ENCODE results near the gene ADAMTS8. TPM values are rescaled to one million over a fixed set of nuclear protein-coding genes. Genes with fewer than 3 reads are reported as not detected.

Gene ADAMTS8
- total RNA-seq, 6 experiments from 2014 or later, result not detected

DNA sequence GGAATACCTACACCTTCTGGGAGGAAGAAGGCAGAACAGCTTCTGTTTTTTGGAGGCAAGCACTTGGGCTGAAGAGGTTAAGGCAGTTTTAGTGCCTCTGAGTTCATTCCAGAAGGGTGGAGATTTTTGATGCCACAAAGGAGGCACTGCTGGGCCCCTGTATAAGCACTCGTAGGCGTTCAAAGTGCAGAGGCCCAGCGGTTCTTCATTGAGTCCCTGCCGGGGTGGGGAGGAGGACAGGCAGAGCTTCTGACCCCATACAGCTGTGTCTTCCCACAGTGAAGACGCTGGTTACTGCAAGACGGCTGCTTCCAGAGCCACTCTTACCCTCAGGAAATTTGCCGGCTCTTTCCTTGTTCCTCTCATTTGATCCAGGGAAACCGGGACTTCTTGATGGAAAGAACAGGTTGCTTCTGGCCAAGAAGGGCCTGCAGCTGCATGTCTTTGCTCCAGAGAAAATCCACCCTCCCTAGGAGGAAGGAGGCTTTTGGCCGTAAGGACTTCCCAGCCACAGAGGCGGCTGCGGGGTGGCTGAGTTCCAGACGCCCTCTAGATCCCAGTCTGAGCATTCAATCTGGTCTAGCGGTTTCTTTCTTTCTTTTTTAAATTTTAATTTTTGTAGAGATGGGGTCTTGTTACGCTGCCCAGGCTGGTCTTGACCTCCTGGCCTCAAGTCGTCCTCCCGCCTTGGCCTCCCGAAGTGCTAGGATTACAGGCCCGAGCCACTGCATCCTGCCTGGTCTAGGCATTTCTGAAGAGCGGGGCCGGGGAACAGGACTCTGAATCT lies 29.4 kb upstream of the ADAMTS8 start:
- peaks cover 20% of the 10 kb centered on the region for H3K4me1 Mint-ChIP-seq (ENCODE audit: low read depth)
- no peaks in the 10 kb centered on the region for H3K36me3 Mint-ChIP-seq (ENCODE audit: low read depth)
- DNase-seq, result no peak
- no peak overlapping the region for H3K27ac Mint-ChIP-seq
- TF ChIP-seq, protein P1, sequence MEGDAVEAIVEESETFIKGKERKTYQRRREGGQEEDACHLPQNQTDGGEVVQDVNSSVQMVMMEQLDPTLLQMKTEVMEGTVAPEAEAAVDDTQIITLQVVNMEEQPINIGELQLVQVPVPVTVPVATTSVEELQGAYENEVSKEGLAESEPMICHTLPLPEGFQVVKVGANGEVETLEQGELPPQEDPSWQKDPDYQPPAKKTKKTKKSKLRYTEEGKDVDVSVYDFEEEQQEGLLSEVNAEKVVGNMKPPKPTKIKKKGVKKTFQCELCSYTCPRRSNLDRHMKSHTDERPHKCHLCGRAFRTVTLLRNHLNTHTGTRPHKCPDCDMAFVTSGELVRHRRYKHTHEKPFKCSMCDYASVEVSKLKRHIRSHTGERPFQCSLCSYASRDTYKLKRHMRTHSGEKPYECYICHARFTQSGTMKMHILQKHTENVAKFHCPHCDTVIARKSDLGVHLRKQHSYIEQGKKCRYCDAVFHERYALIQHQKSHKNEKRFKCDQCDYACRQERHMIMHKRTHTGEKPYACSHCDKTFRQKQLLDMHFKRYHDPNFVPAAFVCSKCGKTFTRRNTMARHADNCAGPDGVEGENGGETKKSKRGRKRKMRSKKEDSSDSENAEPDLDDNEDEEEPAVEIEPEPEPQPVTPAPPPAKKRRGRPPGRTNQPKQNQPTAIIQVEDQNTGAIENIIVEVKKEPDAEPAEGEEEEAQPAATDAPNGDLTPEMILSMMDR (IDR thresholded peaks at IDR 0.05), result no peak
- peaks cover 34% of the 10 kb centered on the region for H3K27me3 Mint-ChIP-seq (ENCODE audit: insufficient read depth)
- H3K9me3 Mint-ChIP-seq, result no peaks in the 10 kb centered on the region
- H3K4me3 Mint-ChIP-seq, result no peak overlapping the region

DNA sequence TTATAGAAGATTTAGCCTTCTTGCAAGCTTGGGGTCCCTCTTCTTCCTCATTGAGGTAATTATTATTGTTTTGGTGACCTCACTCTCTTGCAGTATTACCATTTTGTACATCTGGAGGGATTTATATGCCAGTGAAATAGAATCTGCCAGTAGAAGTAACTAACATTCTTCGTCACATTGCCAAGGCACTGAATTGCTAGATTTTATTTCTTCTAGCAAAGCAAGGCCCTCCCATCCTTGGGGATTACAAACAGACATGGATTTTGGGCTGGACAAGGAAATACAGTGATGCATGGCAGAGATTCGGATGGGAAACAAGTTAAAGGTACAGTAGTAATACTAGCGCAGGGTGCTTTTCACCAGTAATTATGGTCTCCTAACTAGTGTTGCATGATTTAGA lies 27.9 kb upstream of the ADAMTS8 start:
- H3K9me3 Mint-ChIP-seq, result no peaks in the 10 kb centered on the region
- no peak overlapping the region for H3K27ac Mint-ChIP-seq
- DNase-seq, result no peak
- H3K4me1 Mint-ChIP-seq (ENCODE audit: low read depth), result peaks cover 27% of the 10 kb centered on the region
- H3K27me3 Mint-ChIP-seq (ENCODE audit: insufficient read depth), result peaks cover 25% of the 10 kb centered on the region
- no peaks in the 10 kb centered on the region for H3K36me3 Mint-ChIP-seq (ENCODE audit: low read depth)
- TF ChIP-seq, protein P1 (IDR thresholded peaks at IDR 0.05), result no peak
- H3K4me3 Mint-ChIP-seq, result no peak overlapping the region

DNA sequence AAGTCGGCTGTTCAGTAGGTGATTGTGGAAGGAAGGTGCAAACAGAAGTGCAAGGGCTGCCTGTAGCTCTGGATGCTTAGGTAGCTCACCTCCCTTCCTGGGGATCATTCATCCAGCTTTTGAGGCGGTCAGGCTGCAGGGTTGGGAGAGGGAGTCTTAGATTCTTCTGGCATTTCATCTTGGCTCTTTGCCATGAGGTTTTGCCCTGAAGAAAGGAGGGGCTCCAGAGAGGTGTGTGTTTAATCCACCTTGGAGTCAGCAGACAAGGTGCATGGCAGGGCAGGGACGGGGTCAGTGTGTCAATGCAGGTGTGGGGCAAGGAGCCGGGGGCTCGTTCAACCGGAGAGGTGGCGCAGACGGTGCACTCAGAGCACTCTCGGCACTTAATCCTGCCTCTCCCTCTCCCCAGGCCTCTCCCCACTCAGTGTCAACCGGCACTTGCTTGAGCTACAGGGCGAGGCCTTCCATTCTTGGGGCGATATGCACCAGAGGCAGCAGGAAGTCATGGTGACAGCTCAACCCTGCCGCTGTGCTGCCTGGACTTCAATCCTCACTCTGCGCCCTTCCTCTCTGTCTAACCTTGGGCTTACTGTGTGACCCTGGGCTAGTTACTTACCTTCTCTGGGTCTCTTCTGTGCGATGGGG lies 27.2 kb upstream of the ADAMTS8 start:
- Mint-ChIP-seq H3K27me3 (ENCODE audit: insufficient read depth) (peaks cover 25% of the 10 kb centered on the region), H3K27ac (no peak overlapping the region), H3K9me3 (no peaks in the 10 kb centered on the region), H3K4me1 (ENCODE audit: low read depth) (peaks cover 33% of the 10 kb centered on the region), H3K4me3 (no peak overlapping the region), H3K36me3 (ENCODE audit: low read depth) (no peaks in the 10 kb centered on the region)
- TF ChIP-seq, protein P1 (IDR thresholded peaks at IDR 0.05), result no peak
- DNase-seq, result no peak

DNA sequence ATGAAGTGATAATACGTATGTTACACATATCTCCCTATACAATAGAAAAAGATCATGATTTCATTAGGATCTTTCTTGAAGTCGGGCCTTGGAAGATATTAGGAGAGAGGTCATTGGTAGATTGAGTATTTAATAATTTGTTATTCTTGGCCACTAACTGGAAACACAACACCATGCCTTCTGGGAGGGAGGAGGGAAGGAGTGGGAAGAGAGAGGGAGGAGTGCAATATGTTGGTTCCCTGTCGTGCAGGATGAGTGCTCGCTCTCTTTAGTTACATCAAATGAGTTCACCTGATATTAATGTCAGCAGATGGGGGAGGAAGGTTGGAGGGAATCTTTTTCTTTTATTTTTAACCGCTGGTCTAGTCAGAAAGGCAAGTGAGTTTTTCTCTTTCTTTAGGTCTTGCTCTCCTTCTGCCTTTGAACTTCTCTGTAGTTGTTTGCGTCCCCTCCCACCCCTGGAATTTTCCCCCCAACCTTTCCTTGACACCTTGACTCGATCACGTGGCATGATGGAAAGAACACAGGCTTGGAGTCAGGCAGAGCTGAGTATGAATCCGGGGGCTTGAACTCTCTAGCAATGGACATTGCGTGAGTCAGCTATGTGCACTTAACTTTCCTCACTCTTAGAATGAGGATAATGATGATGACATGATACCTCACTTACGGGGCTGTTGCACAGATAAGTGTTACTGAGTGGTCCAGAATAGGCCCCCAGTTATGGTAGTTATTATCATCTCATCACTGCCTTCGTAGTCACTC lies 26.3 kb upstream of the ADAMTS8 start:
- Mint-ChIP-seq H3K4me3 (no peak overlapping the region), H3K27ac (no peak overlapping the region), H3K36me3 (ENCODE audit: low read depth) (no peaks in the 10 kb centered on the region), H3K4me1 (ENCODE audit: low read depth) (peaks cover 39% of the 10 kb centered on the region), H3K27me3 (ENCODE audit: insufficient read depth) (peaks cover 26% of the 10 kb centered on the region), H3K9me3 (no peaks in the 10 kb centered on the region)
- no peak for DNase-seq
- TF ChIP-seq, protein P1 (IDR thresholded peaks at IDR 0.05), result no peak

DNA sequence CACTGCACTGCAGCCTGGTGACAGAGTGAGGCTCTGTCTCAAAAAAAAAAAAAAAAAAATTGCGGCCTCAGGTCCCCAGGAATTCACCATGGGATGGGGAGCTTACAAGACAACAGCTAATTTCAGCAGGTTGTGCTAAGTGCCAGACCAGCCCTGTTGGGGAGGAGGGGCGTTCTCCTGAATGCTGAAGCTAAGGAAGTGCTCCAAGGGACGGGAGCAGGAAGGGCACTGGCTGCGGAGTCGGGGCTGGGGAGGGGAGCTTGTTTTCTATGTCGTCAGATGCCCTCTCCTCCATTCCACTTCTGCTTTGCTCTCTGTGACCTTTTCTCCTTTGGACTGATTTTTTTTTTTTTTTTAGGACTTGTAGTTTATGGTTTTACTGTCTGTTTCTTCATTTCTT lies 24.5 kb upstream of the ADAMTS8 start:
- Mint-ChIP-seq H3K9me3 (no peaks in the 10 kb centered on the region), H3K36me3 (ENCODE audit: low read depth) (no peaks in the 10 kb centered on the region), H3K4me3 (no peak overlapping the region), H3K4me1 (ENCODE audit: low read depth) (peaks cover 40% of the 10 kb centered on the region), H3K27ac (no peak overlapping the region), H3K27me3 (ENCODE audit: insufficient read depth) (peaks cover 19% of the 10 kb centered on the region)
- TF ChIP-seq, protein P1 (IDR thresholded peaks at IDR 0.05), result no peak
- DNase-seq, result no peak

All from HFFc6 (cell line).